SK-N-SH treated with all-trans-retinoic acid at 6 μM for 48 hours (cell line): ENCODE results near the gene EXD2.

Experiments used
- ATAC-seq: fragments of 200-7000 bp; cut with Tn5 transposase; 3 replicates; pipeline ENCODE4 v1.9.1; 2020; ENCODE audit warnings: mild to moderate bottlenecking, moderate library complexity
- ARNTL ChIP-seq: fragments of 450-650 bp; formaldehyde crosslinking; IDR thresholded peaks from 2 replicates; pipeline ENCODE4 v1.5.0; 2020; ENCODE audit warnings: low read depth, mild to moderate bottlenecking, moderate library complexity, borderline replicate concordance
- BACH2 ChIP-seq: fragments of 250-450 bp; sonication (Bioruptor Pico); IDR thresholded peaks from 2 replicates; pipeline ENCODE4 v1.9.0; 2021; ENCODE audit warnings: mild to moderate bottlenecking, borderline replicate concordance
- CSDC2 ChIP-seq: fragments of 250-450 bp; sonication (Bioruptor Pico); IDR thresholded peaks from 2 replicates; pipeline ENCODE4 v1.5.0; 2020; ENCODE audit warnings: mild to moderate bottlenecking, moderate library complexity
- ESRRG ChIP-seq: fragments of 250-450 bp; sonication (Bioruptor Pico); IDR thresholded peaks from 2 replicates; pipeline ENCODE4 v1.6.1; 2021; ENCODE audit warnings: mild to moderate bottlenecking
- GLIS3 ChIP-seq: fragments of 250-450 bp; sonication (Bioruptor Pico); IDR thresholded peaks from 2 replicates; pipeline ENCODE4 v1.5.0; 2020; ENCODE audit warnings: mild to moderate bottlenecking, moderate library complexity
- ISL1 ChIP-seq: fragments of 250-450 bp; sonication (Bioruptor Pico); IDR thresholded peaks from 2 replicates; pipeline ENCODE4 v2.1.2; 2022; ENCODE audit warnings: mild to moderate bottlenecking, moderate library complexity
- OSR1 ChIP-seq: fragments of 250-450 bp; sonication (Bioruptor Pico); IDR thresholded peaks from 2 replicates; pipeline ENCODE4 v1.8.0; 2022; ENCODE audit warnings: moderate library complexity, mild to moderate bottlenecking, inconsistent platforms
- PPARA ChIP-seq: fragments of 250-450 bp; sonication (Bioruptor Pico); IDR thresholded peaks from 2 replicates; pipeline ENCODE4 v1.5.0; 2020; ENCODE audit warnings: mild to moderate bottlenecking, borderline replicate concordance
- RARB ChIP-seq: fragments of 250-450 bp; sonication (Bioruptor Pico); IDR thresholded peaks from 2 replicates; pipeline ENCODE4 v1.8.0; 2021; ENCODE audit warnings: mild to moderate bottlenecking, moderate library complexity
- TCF4 ChIP-seq: fragments of 250-450 bp; sonication (Bioruptor Pico); IDR thresholded peaks from 2 replicates; pipeline ENCODE4 v1.8.0; 2021; ENCODE audit warnings: mild to moderate bottlenecking, moderate library complexity, borderline replicate concordance
- TOX ChIP-seq: fragments of 250-450 bp; sonication (Bioruptor Pico); IDR thresholded peaks from 2 replicates; pipeline ENCODE4 v1.8.0; 2021; ENCODE audit warnings: mild to moderate bottlenecking, moderate library complexity, borderline replicate concordance
- ZC3H10 ChIP-seq: fragments of 250-450 bp; sonication (Bioruptor Pico); IDR thresholded peaks from 2 replicates; pipeline ENCODE4 v1.5.1; 2021; ENCODE audit warnings: mild to moderate bottlenecking, moderate library complexity
- ZFP3 ChIP-seq: fragments of 250-450 bp; sonication (Bioruptor Pico); IDR thresholded peaks from 2 replicates; pipeline ENCODE4 v1.5.0; 2020; ENCODE audit warnings: mild to moderate bottlenecking, moderate library complexity
- ZFP30 ChIP-seq: fragments of 450-650 bp; formaldehyde crosslinking; IDR thresholded peaks from 2 replicates; pipeline ENCODE4 v1.5.0; 2022; ENCODE audit warnings: mild to moderate bottlenecking, moderate library complexity
- ZNF565 ChIP-seq: fragments of 450-650 bp; formaldehyde crosslinking; conservative IDR thresholded peaks from 2 replicates; pipeline ENCODE4 v1.5.0; 2020; ENCODE audit warnings: low read depth, mild to moderate bottlenecking, moderate library complexity
- ZNF70 ChIP-seq: fragments of 450-650 bp; formaldehyde crosslinking; IDR thresholded peaks from 2 replicates; pipeline ENCODE4 v1.5.0; 2020; ENCODE audit warnings: mild to moderate bottlenecking, moderate library complexity
- ZNF8 ChIP-seq: fragments of 450-650 bp; formaldehyde crosslinking; IDR thresholded peaks from 2 replicates; pipeline ENCODE4 v1.5.0; 2020; ENCODE audit warnings: mild to moderate bottlenecking, moderate library complexity
- TF ChIP-seq, protein P1 (sequence below): fragments of 250-450 bp; sonication (Bioruptor Pico); IDR thresholded peaks from 2 replicates; pipeline ENCODE4 v1.5.1; 2020; ENCODE audit warnings: low read depth, mild to moderate bottlenecking, moderate library complexity
- TF ChIP-seq, protein P2 (sequence below): fragments of 250-450 bp; sonication (Bioruptor Pico); IDR thresholded peaks from 2 replicates; pipeline ENCODE4 v1.8.0; 2021; ENCODE audit warnings: low read depth, mild to moderate bottlenecking, moderate library complexity, borderline replicate concordance
- TF ChIP-seq, protein P3 (sequence below): fragments of 250-450 bp; sonication (Bioruptor Pico); IDR thresholded peaks from 2 replicates; pipeline ENCODE4 v1.8.0; 2020; ENCODE audit warnings: mild to moderate bottlenecking, moderate library complexity, borderline replicate concordance
- TF ChIP-seq, protein P4 (sequence below): fragments of 250-450 bp; sonication (Bioruptor Pico); IDR thresholded peaks from 2 replicates; pipeline ENCODE4 v1.5.0; 2020; ENCODE audit warnings: mild to moderate bottlenecking, moderate library complexity
- TF ChIP-seq, protein P5 (sequence below): fragments of 250-450 bp; sonication (Bioruptor Pico); IDR thresholded peaks from 2 replicates; pipeline ENCODE4 v1.5.1; 2021; ENCODE audit warnings: mild to moderate bottlenecking, moderate library complexity

Gene EXD2

DNA sequence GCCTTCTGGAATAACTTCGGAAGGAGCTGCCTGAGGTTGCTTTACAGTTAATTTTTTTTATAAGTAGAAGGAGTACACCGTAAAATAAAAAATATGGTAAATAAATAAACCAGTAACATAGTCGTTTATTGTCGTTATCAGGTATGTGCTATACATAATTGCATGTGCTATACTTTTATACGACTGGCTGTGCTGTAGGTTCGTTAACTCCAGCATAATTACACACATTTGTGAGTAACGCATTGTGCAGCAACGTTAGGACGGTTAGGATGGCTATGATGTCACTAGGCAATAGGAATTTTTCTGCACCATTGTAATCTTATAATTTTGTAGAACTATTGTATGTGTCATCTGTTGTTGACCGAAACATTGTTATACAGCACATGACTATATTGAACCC, 8.5 kb downstream of the EXD2 start:
- no peak for ATAC-seq
- no peak for TF ChIP-seq BACH2
- no peak for TF ChIP-seq ZFP30 (CRISPR knock-in tag)
- TF ChIP-seq, protein P1, sequence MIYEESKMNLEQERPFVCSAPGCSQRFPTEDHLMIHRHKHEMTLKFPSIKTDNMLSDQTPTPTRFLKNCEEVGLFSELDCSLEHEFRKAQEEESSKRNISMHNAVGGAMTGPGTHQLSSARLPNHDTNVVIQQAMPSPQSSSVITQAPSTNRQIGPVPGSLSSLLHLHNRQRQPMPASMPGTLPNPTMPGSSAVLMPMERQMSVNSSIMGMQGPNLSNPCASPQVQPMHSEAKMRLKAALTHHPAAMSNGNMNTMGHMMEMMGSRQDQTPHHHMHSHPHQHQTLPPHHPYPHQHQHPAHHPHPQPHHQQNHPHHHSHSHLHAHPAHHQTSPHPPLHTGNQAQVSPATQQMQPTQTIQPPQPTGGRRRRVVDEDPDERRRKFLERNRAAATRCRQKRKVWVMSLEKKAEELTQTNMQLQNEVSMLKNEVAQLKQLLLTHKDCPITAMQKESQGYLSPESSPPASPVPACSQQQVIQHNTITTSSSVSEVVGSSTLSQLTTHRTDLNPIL (CRISPR knock-in tag), result no peak
- TF ChIP-seq, protein P2, sequence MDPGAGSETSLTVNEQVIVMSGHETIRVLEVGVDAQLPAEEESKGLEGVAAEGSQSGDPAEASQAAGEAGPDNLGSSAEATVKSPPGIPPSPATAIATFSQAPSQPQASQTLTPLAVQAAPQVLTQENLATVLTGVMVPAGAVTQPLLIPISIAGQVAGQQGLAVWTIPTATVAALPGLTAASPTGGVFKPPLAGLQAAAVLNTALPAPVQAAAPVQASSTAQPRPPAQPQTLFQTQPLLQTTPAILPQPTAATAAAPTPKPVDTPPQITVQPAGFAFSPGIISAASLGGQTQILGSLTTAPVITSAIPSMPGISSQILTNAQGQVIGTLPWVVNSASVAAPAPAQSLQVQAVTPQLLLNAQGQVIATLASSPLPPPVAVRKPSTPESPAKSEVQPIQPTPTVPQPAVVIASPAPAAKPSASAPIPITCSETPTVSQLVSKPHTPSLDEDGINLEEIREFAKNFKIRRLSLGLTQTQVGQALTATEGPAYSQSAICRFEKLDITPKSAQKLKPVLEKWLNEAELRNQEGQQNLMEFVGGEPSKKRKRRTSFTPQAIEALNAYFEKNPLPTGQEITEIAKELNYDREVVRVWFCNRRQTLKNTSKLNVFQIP, result no peak
- TF ChIP-seq ZNF8, result no peak
- no peak for TF ChIP-seq ZC3H10 (CRISPR knock-in tag)
- TF ChIP-seq GLIS3 (CRISPR knock-in tag), result no peak
- TF ChIP-seq, protein P3, sequence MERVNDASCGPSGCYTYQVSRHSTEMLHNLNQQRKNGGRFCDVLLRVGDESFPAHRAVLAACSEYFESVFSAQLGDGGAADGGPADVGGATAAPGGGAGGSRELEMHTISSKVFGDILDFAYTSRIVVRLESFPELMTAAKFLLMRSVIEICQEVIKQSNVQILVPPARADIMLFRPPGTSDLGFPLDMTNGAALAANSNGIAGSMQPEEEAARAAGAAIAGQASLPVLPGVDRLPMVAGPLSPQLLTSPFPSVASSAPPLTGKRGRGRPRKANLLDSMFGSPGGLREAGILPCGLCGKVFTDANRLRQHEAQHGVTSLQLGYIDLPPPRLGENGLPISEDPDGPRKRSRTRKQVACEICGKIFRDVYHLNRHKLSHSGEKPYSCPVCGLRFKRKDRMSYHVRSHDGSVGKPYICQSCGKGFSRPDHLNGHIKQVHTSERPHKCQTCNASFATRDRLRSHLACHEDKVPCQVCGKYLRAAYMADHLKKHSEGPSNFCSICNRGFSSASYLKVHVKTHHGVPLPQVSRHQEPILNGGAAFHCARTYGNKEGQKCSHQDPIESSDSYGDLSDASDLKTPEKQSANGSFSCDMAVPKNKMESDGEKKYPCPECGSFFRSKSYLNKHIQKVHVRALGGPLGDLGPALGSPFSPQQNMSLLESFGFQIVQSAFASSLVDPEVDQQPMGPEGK (CRISPR knock-in tag), result no peak
- no peak for TF ChIP-seq ZNF70 (CRISPR knock-in tag)
- no peak for TF ChIP-seq RARB (CRISPR knock-in tag)
- TF ChIP-seq, protein P4, sequence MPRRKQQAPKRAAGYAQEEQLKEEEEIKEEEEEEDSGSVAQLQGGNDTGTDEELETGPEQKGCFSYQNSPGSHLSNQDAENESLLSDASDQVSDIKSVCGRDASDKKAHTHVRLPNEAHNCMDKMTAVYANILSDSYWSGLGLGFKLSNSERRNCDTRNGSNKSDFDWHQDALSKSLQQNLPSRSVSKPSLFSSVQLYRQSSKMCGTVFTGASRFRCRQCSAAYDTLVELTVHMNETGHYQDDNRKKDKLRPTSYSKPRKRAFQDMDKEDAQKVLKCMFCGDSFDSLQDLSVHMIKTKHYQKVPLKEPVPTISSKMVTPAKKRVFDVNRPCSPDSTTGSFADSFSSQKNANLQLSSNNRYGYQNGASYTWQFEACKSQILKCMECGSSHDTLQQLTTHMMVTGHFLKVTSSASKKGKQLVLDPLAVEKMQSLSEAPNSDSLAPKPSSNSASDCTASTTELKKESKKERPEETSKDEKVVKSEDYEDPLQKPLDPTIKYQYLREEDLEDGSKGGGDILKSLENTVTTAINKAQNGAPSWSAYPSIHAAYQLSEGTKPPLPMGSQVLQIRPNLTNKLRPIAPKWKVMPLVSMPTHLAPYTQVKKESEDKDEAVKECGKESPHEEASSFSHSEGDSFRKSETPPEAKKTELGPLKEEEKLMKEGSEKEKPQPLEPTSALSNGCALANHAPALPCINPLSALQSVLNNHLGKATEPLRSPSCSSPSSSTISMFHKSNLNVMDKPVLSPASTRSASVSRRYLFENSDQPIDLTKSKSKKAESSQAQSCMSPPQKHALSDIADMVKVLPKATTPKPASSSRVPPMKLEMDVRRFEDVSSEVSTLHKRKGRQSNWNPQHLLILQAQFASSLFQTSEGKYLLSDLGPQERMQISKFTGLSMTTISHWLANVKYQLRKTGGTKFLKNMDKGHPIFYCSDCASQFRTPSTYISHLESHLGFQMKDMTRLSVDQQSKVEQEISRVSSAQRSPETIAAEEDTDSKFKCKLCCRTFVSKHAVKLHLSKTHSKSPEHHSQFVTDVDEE (CRISPR knock-in tag), result no peak
- no peak for TF ChIP-seq ZNF565
- TF ChIP-seq PPARA, result no peak
- TF ChIP-seq OSR1 (CRISPR knock-in tag), result no peak
- TF ChIP-seq CSDC2 (CRISPR knock-in tag), result no peak
- no peak for TF ChIP-seq ARNTL (CRISPR knock-in tag)
- no peak for TF ChIP-seq TCF4
- TF ChIP-seq ESRRG (CRISPR knock-in tag), result no peak
- no peak for TF ChIP-seq ZFP3 (CRISPR knock-in tag)

DNA sequence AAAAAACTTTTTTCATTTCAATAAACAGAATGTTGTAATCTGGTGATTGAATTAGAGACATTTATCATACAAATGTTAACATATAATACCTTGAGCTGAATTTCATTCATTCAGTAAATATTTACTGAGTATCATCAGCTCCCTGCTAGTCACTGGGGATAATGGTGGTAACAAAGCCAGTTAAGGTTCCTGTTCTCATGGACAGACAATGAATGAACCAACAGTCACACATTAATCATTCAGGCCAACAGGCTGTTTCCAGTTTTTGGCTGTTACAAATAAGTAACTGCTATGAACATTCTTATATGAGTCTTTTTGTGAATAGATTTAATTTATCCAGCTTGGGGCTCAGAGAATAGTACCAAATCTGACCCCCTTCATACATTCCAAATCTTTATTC, 13.5 kb downstream of the EXD2 start:
- no peak for ATAC-seq
- no peak for TF ChIP-seq PPARA
- TF ChIP-seq ARNTL (CRISPR knock-in tag), result no peak
- no peak for TF ChIP-seq ESRRG (CRISPR knock-in tag)
- TF ChIP-seq, protein P5, sequence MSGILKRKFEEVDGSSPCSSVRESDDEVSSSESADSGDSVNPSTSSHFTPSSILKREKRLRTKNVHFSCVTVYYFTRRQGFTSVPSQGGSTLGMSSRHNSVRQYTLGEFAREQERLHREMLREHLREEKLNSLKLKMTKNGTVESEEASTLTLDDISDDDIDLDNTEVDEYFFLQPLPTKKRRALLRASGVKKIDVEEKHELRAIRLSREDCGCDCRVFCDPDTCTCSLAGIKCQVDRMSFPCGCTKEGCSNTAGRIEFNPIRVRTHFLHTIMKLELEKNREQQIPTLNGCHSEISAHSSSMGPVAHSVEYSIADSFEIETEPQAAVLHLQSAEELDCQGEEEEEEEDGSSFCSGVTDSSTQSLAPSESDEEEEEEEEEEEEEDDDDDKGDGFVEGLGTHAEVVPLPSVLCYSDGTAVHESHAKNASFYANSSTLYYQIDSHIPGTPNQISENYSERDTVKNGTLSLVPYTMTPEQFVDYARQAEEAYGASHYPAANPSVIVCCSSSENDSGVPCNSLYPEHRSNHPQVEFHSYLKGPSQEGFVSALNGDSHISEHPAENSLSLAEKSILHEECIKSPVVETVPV (CRISPR knock-in tag), result no peak
- TF ChIP-seq BACH2, result no peak
- TF ChIP-seq TOX, result no peak
- TF ChIP-seq RARB (CRISPR knock-in tag), result no peak
- TF ChIP-seq, protein P2, result no peak
- TF ChIP-seq ZFP30 (CRISPR knock-in tag), result no peak
- no peak for TF ChIP-seq ZC3H10 (CRISPR knock-in tag)
- TF ChIP-seq ZNF565, result no peak
- no peak for TF ChIP-seq ZNF70 (CRISPR knock-in tag)
- TF ChIP-seq ISL1, result no peak
